DMS 273 (cell line): ENCODE measurements around the gene TRAFD1.
"Not testable (repeated sequence)": the region's sequence is repeated elsewhere in the genome, so short reads cannot be mapped to it uniquely, and the experiment has no call there.

Experiments
- DNase-seq: peaks from one replicate; lab custom pipeline; 2025; ENCODE audit not compliant: unreplicated experiment; lab: John Stamatoyannopoulos, UW

The TRAFD1 gene

DNA sequence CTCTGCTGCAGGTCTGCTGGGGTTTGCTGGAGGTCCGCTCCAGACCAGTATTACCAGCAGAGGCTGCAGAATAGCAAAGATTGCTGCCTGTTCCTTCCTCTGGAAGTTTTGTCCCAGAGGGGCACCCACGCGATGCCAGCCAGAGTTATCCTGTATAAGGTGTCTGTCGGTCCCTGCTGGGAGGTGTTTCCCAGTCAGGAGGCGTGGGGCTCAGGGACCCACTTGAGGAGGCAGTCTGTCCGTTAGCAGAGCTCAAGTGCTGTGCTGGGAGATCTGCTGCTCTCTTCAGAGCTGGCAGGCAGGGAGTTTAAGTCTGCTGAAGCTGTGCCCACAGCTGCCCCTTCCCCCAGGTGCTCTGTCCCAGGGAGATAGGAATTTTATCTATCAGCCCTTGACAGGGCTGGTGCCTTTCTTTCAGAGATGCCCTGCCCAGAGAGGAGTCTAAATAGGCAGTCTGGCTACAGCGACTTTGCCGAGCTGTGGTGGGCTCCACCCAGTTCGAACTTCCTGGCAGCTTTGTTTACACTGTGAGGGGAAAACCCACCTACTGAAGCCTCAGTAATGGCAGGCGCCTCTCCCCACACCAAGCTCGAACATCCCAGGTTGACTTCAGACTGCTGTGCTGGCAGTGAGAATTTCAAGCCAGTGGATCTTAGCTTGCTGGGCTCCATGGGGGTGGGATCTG, 33.2 kb downstream of the TRAFD1 start:
- DNase-seq, result not testable (repeated sequence)

DNA sequence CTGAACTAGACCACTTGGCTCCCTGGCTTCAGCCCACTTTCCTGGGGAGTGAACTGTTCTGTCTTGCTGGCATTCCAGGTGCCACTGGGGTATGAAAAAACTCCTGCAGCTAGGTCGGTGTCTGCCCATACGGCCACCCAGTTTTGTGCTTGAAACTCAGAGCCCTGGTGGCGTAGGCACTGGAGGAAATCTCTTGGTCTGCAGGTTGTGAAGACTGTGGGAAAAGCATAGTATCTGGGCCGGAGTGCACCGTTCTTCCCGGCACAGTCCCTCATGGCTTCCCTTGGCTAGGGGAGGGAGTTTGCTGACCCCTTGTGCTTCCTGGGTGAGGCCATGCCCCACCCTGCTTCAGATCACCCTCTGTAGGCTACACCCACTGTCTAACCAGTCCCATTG, 33.8 kb downstream of the TRAFD1 start:
- no peak for DNase-seq

DNA sequence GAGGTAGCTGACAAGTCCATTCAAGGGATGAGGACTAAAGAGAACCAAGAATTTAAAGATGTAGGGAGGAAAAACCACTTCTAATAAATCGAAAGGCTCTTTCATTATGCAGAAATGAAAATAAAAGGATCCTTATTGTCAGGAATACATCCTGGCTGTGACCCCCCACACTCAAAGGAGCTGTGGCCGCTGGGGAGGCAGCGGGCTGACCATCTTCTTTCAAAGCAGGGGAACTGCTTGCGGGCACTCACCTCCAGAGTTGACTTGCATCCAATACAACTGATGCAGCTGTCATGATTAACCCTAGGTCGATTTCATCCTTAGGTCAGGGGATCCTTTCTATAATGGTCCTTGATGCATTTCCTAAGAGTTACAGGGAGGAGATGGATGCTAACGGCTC, 35.3 kb downstream of the TRAFD1 start:
- DNase-seq, result no peak

DNA sequence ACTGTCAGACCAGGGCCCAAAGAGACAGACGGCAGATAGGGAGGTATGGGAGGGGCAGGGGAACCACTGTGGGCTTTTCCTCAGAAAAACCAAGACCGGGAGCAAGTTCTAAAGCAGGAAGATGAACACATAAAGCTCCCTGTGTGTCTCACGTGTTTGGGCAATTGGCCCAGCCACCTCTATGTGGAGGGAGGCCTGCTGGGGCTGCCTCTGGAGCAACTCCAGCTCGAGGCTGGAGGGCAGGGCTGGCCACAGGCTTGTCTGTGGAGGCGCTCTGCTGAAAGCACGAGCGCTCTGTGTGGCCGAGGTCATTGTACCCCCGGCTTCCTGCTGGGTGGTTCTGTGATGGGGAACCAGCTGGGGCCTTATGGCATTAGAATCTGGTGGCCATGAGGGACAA, 36.4 kb downstream of the TRAFD1 start:
- no peak for DNase-seq

DNA sequence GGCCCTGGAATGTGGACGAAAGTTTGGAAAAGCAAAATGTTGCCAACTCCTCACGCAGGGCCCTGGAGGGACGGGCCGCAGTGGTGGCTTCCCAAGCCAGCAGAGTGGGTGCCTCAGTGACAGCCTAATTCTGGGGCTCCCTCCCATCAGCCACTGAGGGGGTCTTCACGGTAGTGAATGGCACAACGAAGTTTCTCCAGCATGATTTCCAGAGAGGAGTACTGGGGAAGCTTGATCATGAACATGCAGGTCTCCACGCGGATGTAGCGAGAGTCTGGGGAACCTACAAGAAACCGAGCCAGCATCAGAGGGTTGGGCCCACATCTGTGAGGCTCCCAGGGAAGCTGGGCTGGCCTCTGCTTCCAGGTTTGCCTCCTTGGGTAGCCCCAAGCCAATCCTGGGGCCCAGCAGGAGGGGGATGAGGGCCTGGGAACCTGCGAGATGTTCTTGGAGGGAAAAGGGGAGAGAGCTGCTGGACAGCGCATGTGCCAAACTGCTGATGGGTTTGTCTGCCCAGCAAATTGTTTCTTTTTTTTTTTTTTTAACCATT, 37.0 kb downstream of the TRAFD1 start:
- DNase-seq, result no peak

DNA sequence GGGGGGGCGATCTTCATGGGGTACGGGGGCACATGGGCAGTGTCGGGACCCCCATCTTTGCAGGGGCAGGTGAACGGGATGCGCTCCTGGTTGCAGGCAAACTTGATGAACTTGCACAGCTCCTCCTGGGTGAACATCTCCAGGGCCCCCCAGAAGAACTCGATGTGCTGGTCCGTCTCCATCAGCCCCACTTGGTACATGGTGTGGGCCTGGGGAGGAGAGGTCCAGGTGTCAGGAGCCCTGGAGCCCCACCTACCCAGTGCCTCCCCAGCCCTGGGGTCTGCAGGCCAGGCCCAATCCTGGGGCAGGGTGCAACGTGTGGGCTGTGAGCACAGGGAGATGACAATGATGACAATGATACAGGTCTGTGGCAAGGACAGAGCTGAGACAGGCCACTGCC, 37.7 kb downstream of the TRAFD1 start:
- DNase-seq, result no peak

DNA sequence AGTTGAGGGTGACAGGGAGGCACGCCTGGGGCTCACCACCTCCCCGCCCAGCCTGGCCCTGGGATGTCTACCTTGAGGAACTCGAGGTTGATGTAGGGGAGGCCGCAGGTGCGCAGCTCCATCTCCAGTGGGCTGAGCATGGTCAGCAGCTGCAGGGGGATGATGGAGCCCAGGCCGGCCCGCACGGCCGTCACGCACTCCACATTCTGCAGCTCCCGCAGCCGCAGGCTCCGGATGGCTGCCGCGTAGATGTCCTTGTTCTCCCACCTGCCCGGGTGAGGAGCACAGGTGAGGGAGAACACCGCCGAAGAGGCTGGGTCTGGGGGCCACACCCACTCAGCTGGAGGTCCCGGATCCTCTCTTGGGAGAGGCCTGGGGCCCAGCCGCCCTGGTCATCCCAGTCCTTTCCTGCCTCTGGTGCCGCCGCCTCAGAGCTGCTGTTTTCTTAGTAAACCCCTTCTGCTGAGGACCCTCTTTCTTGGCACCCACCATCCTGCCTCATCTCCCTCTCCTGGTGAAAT, 38.2 kb downstream of the TRAFD1 start:
- no peak for DNase-seq

DNA sequence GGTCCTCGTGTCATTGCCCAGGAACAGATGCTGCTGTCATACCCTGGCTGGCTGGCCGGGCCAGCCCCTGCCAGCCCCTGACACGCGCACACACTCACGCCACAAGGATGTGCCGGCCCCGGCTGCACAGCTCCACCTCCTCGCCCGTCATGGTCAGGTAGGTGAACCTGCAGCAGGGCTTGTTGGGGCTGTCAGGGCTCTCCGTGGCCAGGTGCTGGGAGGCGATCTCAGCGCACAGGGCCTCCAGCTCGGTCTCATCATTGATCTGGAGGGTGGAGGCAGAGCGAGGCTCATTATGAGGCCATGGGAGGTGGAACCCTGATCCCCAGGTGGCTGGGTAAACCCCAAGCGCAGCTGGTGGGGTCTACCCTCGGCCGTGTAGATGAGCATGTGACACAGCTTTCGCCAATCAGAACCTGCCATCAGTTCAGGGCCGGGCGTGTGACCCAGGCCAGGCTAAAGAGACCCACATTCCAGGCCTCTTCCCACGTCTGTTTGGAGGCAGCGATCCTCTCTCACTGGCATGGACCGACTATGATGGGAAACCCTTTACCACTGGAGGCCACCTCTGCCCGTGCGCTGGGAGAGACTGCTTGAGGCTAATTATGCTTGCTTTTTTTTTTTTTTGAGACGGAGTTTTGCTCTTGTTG, 38.8 kb downstream of the TRAFD1 start:
- no peak for DNase-seq

DNA sequence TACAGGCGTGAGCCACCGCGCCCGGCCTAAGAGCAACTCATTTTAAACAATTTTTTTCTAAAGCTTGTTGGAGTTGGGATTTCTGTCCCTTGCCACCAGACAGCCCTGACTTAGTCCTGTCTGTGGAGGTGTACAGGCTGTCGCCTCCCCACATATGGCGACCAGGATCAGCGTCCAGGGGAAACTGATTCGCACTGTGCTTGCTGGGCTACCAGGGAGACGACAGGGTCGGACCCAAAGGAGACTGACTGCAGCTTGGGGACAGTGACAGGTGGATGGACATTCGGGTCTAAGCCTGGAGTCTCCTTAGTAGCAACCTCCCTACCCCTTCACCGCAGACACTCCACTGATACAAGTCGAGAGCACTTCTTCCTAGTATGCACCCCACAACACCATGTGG, 40.3 kb downstream of the TRAFD1 start:
- DNase-seq, result no peak

DNA sequence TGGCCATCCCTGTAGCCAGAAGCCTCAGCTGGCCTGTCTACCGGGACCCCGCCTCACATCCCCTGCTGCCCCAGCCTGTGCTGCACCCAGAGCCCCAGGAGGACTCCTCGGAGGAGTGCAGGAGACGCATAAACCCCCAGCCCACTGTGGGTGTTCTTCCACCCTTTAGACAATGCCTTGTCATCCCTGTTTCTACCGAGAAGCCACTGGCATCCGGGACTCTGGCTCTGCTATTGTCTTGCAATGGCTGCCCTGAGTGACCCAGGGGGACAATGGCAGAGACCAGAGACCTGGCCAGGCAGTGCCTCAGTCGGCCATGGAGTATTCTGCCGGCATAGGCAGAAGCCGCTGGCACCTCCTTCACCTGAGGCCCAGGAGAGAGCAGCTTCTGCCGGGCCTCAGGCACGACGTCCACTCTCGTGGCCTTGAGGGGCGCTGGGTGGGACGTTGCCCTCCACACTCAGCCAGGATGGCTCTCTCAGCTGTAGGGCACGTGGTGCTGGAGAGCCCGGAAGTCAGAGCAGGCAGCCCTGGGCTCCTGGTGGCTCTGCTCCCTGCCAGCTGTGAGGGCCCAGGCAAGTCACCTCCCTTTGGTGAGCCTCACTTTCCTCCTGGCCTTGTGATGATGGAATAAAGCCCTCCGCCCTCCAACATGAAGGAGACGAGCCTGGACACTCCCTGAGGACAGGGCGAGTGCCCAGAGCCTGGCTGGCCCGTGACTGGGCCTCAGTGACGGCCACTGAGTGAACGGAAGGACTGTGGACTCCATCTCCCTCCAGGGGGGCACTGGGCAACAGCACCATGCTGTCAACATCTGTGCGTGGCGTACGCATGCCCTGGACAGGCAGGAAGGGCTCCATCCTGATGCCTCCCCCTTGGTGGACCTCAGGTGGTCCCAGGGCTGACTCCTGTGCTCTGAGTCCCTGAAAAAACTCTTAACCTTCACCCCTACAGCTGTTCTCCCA, 41.0 kb downstream of the TRAFD1 start:
- no peak for DNase-seq

DNA sequence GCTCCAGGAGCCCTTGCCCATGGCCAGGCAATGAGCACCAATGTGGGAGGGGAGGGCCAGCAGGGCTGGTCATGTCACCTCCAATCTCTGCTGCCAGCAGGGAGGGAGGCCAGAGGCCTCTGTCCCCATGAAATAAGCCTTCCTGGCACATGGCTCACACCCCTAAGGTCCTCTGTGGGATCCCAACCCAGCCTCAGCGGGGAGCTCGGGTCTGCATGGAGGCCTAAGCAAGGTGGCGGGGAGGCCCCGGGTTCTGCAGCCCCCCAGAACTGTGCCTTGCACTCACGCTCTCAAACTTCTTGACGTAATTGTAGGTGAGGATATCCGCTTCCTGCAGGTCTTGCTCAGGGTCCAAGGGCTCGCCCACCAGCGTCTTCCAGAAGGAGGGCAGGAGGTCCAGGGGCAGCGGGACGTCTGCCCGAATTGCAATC, 41.7 kb downstream of the TRAFD1 start:
- DNase-seq, result no peak

DNA sequence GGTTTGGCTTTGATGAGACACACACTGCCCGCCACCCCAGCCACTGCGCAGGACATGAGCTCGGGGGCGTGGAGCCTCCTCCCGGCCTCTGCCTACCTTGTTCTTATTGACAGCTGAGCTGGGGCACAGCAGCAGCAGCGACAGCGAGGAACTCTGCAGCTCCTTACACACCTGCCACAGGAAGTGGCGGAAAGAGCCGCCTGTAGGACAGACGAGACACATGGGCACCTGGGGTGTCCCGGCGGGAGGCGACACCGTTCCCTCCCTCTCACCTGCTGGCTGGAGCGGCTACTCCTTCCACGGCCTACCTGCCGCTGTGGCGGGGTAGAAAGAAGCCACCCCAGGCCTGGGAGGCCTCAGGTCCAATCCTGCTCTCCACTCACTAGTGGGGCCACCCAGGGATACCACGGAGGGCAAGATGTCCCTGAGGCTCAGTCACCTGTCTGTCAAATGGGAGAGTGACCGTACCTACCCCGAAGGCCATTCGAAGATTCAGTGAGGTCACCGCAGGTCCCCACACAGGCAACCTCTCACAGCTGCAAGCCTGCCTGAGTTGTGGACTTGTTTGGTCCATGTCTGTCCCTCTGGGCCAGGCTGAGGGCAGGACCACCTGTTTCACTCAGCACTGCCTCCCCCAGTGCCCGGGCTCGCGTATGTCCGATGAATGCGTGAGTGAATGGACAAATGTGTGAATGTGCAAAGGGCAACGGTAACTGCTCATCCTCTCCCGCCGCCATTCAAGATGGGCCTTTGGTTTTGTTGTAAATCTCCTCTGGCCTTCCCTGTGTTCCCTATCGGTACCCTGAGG, 42.6 kb downstream of the TRAFD1 start:
- no peak for DNase-seq

DNA sequence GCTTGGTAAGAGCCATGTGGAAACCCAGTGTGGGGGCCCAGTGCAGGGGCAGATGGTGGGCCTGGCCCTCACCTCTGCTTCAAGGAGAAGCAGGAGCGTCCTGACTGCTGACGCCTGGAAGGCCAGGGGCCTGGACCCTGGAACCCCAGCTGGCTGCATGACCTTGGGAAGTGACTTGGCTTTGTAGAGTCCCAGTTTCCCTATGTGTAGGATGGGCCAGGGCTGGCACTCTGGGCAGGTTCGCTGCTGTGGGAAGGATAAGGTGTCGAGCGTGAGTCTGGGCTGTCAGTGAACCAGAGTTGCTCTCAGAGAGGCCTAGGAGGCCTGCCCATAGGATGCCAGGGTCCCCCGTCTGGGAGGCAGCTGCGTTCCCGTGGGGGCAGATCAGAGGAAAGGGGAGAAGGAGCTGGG, 43.2 kb downstream of the TRAFD1 start:
- DNase-seq, result no peak

DNA sequence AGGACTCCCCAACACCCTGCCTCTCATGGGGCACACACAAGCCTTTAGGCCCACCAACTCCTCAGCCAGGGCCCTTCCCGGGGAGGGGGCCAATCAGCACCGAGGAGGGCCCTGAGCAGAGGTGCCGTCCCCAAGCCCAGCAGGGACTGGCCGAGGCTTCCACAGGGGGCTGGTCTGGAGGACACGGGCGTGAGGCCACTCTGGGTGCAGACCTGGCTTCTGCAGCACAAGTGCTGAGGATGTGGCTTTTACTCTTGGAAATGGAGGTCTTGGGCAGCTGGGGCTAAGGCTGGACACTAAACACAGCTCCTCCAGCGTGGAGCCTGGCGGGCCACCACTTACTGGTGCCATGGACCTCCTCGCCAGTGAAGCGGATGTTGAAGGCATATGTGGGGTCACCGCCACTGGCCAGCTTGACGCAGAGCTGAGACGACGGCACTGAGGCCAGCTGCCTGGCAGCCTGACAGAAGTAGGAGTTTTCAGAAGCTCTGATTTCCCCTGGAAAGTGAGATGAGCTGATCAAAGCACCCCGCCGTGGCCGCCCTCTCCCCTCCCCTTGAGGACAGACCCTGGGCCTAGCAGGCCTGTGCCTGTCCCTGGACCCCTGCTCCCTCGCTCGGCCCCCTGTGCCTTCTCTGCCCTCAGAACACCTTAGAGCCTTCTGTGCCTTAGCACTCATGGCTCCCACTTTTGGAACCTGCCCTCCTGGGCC, 44.0 kb downstream of the TRAFD1 start:
- no peak for DNase-seq

DNA sequence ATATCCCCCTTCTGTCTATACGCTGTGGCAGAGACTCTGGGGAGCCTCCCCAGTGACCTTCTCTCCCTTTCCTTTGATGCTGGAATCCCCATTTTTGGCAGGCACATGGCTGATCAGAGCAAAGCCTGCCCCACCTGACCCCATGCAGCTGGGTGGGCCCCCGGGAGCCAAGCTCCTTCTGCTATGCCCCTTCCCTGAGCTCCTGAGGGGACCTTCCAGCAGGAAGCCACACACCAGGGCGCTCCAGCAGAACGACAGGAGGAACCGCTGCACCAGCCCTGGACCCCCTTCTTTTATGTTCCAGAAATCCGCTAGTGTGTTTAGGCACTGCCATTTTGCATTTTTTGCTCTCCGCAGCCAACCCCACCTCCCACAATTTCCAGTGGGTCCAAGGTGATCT, 44.6 kb downstream of the TRAFD1 start:
- DNase-seq, result no peak

DNA sequence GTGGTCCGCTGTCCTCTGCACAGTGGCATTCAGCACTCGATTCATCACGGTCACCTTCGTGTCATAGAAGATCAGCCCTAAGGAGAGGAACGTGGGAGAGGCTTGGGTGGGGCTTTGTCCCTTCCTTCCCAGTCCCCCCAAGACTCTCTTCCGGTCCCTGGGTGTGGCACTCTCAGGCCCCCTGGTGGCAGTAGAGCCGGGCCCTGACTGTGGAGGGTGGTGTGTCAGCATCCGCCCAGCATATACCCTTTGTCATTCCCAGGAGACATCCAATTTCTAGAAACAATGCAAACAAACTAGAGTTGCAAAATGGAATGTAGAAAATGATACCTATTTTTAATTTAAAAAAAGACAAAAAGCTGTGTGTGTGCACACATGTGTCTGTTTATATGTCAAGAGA, 45.0 kb downstream of the TRAFD1 start:
- peak; percentile 17 for DNase-seq

DNA sequence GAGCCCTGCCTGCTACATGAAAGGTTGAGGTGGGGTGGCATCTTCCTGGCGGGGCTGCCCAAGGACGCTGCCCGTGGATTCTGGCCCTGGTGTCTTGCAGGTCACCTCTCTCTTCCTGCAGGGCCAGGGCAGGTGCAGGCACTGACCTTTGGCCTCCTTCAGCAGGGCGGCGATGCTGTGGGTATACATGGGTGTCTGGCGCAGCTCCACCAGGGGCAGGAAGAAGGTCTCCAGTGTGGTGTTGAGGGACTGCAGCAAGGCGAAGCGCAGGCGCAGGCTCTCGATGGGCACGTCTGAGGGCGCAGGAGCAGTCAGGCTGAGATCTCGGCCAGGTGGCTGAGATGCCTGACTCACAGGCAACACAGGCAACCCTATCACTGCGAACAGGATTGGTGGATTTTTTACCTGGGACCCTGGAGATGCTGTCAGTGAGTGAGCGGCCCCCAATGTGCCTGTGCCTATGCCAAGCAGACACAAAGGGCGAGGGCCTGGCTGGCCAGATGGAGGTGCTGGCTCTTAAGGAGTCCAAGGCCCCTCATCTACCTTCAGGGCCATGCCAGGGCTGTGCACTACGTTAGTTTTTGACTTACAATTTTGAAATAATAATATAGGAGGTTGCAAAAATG, 45.7 kb downstream of the TRAFD1 start:
- DNase-seq, result no peak

DNA sequence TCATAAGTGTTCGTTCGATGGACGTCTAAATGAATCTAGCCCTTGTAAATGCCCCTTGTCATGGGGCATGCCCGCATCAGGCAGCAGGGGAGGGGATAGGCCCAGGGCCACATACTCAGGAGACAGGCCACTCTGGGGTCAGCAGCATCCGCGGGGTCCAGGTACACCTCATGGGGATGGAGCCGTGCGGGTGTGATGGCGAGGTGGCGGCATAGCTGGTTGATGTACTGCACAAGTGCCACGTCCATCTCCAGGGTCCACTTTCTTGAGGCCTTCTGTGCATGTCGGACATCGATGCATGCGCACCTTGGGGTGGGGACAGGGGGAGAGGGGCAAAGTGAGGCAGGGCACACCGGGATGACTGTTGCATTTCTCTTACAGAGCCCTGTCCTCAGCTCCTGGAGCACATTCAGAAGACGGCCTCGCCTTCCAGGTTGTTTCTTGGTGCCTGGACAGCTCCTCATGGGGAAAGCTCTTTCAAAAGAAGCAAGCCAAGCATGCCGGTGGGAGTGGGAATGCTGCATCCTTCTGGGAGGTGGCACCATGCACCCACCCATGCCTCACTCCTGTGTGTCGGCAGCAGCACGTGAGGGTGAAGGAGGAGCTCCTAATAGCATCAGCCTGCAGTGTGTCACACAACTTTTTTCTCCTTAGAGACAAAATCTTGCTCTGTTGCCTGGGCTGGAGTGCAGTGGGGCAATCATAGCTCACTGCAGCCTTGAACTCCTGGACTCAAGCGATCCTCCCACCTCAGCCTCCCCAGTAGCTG, 47.4 kb downstream of the TRAFD1 start:
- DNase-seq, result no peak
